M059J (cell line): ENCODE data around the gene ARFGAP1. TPM values are rescaled to one million over a fixed set of nuclear protein-coding genes. Genes with fewer than 3 reads are reported as not detected.

Source experiments
- DNase-seq: peaks from one replicate; pipeline ENCODE4 v3.0.0-alpha.2; 2012; ENCODE audit warnings: low read depth
- total RNA-seq: library from RNA; depleted of rRNA; stranded (reverse); fragments of >200 nt; shearing (Covaris generic); gene quantifications from 2 replicates; pipeline ENCODE4 v1.2.3, GENCODE V29; 2014; rRNA removed

Gene ARFGAP1
- total RNA-seq = 35.3 and 78.1 TPM in 2 replicates

- peak; percentile 91 for DNase-seq
Observed at GRCh38 chr20:63272105-63273058, at the start of gene ARFGAP1. Gene ARFGAP1 (plus strand): TSS chr20:63272813. CDS start chr20:63275581, 2,768 bp downstream.

GRCh38 chr20:63223121-63223825, 49.3 kb upstream of the ARFGAP1 start:
- DNase-seq = peak; percentile 53

DNA sequence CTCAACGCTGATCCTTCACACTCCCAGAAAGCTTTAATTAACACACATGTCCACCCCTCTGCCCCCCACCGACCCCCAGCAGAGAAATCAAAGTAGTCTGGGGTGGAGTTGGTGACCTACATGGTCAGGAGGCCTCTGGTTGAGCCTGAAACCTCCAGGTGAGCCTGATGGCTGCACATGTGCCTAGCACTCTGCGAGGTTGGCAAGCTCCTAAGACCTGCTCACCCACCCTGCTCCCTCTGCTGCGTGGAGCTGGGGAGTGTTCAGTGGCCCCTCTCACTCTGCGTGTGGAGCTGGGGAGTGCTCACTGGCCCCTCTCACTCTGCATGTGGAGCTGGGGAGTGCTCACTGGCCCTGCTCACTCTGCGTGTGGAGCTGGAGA, 48.8 kb upstream of the ARFGAP1 start:
- DNase-seq = no peak

- DNase-seq = peak; percentile 87
Observed at GRCh38 chr20:63224412-63225081, 48.1 kb upstream of the ARFGAP1 start.

- no peak for DNase-seq
Observed at GRCh38 chr20:63225082-63225454, 47.5 kb upstream of the ARFGAP1 start.

DNA sequence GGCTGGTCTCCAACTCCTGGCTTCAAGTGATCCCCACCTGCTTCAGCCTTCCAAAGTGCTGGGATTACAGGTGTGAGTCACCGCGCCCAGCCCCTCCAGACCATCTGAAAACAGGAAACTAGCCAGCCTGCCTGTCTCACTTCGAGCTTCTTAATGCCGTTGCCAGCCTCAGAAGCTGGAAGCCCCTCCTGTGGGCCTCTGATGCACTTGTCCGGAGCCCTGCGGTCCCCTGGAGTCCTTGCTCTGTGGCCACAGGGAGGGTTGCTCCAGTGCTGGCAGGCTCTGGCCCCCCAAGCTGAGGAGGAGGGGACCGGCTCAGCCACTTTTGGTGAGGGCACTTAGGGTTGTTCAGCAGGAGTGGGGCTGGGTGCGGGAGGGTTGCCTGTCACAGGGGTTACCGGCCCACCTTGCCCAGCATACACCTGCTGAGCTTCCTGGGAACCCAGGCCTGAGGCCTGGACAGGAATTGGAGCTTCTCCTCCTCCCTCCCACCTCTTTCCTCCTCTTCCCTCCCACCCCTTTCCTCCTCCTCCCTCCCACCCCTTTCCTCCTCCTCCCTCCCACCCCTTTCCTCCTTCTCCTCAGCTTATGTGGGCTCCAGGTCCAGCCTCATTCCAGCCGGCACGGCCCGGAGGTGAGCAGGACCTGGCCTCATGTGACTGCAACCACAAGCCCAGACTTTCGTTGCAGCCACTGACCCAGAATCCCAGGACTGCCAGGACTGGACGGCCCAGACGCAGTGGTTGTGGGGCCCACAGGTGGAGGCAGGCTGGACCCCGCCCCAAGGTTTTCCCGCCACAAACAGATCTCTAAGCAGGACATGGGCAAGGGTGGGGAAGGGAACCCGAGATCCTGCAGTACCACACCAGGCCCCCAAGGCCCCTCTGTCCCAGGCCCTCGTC, 46.3 kb upstream of the ARFGAP1 start:
- peak; percentile 24 for DNase-seq

- DNase-seq = no peak
Observed at GRCh38 chr20:63227260-63227659, 45.4 kb upstream of the ARFGAP1 start.

DNA sequence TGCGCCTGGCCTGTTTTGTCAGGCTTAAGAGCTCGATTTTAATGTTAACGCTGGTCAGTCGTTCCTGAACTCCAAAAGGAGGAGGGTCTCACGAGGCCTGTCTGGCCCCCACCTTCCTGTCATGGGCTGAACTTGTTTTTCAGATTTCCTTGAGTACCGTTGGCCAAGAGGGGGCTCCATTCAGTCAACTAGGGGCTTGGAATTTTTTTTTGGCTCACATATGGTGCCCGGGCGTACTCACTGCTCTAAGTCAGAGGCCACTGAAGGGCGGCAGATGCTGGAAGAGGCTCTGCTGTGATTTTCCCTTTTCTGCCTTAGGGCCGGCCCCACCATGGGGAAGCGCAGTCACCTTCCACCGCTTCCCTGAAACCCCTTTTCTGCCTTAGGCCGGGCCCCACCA, 43.8 kb upstream of the ARFGAP1 start:
- DNase-seq = no peak

- DNase-seq = no peak
Observed at GRCh38 chr20:63230800-63231268, 41.8 kb upstream of the ARFGAP1 start.

GRCh38 chr20:63232235-63233060, 40.2 kb upstream of the ARFGAP1 start:
- peak; percentile 99 for DNase-seq

GRCh38 chr20:63233061-63233344, 39.6 kb upstream of the ARFGAP1 start:
- no peak for DNase-seq

DNA sequence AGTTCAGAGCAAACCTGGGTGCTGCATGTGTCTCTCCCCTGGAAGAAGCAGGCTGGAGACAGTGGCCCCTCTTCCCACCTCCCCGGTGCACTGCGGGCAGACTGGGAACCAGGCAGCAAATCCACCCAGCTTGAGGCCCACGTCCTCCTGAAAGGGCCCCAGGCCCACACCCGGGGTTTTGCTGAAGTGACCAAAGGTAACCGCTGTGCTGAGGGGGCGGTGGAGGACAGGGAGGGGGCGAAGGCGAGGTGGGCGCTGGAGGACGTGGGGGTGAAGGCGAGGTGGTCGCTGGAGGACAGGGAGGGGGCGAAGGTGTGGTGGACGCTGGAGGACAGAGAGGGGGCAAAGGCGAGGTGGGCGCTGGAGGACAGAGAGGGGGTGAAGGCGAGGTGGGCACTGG, 38.7 kb upstream of the ARFGAP1 start:
- no peak for DNase-seq

DNA sequence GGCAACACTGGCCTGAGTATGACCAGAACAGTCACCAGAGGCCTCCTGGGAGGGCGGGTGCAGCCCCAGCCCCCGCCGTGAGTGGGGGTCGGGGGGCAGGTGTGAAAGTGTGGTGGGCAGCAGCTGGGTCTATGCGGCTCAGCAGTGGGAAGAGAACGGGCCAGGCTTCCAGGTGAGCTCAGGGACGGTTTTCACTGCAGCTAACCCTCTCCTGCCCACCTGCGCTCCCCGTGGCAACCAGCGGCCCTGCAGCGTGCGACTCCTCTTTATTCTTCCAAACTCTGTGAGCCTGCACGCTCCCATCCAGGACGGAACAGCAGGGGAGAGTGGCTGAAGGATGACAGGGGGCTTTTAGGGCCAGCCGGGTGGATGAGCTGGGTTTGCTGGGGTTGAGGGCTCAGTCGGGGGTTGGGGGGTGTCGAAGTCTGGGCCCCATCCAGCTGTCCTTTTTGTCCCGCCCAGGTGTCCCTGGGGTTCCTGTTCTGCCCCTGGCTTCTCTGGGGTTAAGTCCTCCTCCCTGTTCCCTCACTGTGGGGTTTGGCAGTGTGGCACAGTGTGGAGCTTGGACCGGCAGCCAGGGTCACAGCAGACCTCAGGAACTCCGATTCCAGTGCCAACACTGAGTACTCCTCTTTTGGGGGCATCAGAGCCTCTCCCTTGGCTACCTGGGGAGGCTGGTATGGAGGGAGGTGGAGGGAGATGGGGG, 37.8 kb upstream of the ARFGAP1 start:
- DNase-seq = no peak

DNA sequence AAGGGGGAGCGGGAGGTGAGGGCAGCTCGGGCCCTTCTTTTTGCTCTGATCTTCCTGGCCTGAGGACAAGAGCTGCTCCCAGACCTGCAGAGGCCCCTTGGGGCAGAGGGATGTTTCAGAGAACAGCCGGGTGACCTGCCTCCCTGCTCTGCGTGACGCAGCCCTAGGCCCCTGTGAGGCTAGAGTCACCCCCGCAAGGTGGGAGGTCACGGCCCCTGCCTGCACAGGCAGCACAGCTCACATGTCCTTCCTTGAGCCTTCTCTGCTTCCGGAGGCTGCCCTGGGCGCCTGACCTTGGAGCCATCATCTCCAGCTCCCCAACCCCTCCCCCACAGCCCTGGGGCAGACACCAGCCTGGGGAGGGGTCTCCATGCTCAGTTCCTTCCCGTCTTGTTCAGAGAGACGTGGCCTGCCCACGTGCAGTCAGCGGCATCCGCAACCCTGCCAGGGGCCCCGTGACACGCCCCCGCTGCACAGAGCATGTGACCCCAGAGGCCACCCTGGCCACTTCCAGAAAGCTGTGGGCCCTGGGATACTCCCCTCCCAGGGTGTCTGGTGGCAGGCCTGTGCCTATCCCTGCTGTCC, 37.1 kb upstream of the ARFGAP1 start, which contains the start of gene BIRC7:
Gene BIRC7 (plus strand): TSS at position 507 of the 585 bp plus-strand sequence. CDS start 192 bp downstream, outside the sequence.
- no peak for DNase-seq

DNA sequence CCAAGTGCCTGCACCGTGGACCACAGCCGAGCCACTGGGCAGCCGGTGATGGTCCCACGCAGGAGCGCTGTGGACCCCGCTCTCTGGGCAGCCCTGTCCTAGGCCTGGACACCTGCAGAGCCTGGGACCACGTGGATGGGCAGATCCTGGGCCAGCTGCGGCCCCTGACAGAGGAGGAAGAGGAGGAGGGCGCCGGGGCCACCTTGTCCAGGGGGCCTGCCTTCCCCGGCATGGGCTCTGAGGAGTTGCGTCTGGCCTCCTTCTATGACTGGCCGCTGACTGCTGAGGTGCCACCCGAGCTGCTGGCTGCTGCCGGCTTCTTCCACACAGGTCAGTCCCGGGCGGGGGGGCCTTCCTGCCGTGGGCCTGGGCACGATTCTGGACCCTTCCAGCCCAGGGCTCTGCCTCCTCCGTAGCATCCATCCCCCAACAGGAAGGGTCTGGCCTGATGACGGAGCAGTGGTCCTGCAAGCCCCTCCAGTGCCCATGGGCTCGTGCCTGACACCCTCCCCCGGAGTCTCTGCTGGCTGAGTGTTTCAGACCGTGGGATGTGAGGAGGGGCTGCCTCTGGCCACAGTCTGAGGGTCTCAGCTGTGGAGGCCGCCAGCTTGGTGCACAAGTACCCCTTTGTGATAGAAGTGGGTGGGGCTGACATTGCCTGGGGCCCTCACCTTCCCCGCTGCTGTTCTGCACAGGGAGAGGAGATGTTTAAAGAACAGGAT, 36.3 kb upstream of the ARFGAP1 start:
- DNase-seq = no peak

GRCh38 chr20:63238031-63238430, 34.6 kb upstream of the ARFGAP1 start:
- DNase-seq = no peak

GRCh38 chr20:63238514-63239125, 34.0 kb upstream of the ARFGAP1 start:
- DNase-seq = no peak

DNA sequence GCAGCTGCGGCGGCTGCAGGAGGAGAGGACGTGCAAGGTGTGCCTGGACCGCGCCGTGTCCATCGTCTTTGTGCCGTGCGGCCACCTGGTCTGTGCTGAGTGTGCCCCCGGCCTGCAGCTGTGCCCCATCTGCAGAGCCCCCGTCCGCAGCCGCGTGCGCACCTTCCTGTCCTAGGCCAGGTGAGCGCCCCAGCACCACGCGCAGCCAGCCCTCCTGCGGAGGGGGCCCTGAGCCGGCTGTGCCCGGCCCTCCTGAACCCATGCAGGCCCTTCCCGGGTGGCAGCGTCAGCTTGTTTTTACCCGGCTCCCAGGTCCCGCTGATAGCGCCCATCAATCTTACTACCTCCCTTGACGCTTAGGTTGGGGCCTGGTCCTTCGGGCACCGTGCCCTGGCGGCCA, 33.2 kb upstream of the ARFGAP1 start:
- no peak for DNase-seq
